IMR-90 (cell line): Measurements from ENCODE around the gene GADL1. TPM values are rescaled to one million over a fixed set of nuclear protein-coding genes. Genes with fewer than 3 reads are reported as not detected.

Experiments used
- ATAC-seq: fragments of 200-7000 bp; cut with Tn5 transposase; 2 replicates; pipeline ENCODE4 v1.9.1; 2020; ENCODE audit warnings: low read depth, mild to moderate bottlenecking, moderate library complexity
- BruUV-seq: library from RNA; stranded (reverse); fragments of 400-500 nt; replicated peaks from 2 replicates; lab custom pipeline; 2021; lab: Mats Ljungman, UMichigan
- CTCF ChIA-PET: fragments of 300-600 bp; formaldehyde crosslinking; extraction: SDS; loops from one replicate; lab custom pipeline; 2021; ENCODE audit warnings: antibody characterized with exemption; lab: Yijun Ruan, JAX
- POLR2A ChIA-PET: fragments of 300-600 bp; sonication (Branson Sonifier 250); formaldehyde crosslinking; loops from one replicate; lab custom pipeline; 2022; ENCODE audit warnings: antibody characterized with exemption; ENCODE audit not compliant: unreplicated experiment; lab: Charles Lee
- DNase-seq: peaks from one replicate; pipeline ENCODE4 v3.0.0; 2013
- H2AFZ ChIP-seq: replicated peaks from 2 replicates; pipeline ENCODE3; 2013; ENCODE audit warnings: low read length, mild to moderate bottlenecking; ENCODE audit not compliant: poor library complexity
- H2AK5ac ChIP-seq: 2 replicates; pipeline ENCODE4 v1.6.1; 2013; ENCODE audit warnings: low read depth, low read length, inconsistent platforms
- H2AK9ac ChIP-seq: replicated peaks from 2 replicates; pipeline ENCODE3; 2013; ENCODE audit warnings: mild to moderate bottlenecking, low read depth, low read length, moderate library complexity; ENCODE audit not compliant: poor library complexity
- H2BK120ac ChIP-seq: 2 replicates; pipeline ENCODE4 v1.6.1; 2013; ENCODE audit warnings: low read depth, low read length, inconsistent platforms
- H2BK15ac ChIP-seq: 3 replicates; pipeline ENCODE4 v1.6.1; 2013; ENCODE audit warnings: low read depth, low read length, inconsistent platforms
- H2BK20ac ChIP-seq: 2 replicates; pipeline ENCODE4 v1.6.1; 2013; ENCODE audit warnings: low read depth, mild to moderate bottlenecking, inconsistent platforms, low read length, moderate library complexity
- H2BK5ac ChIP-seq: 2 replicates; pipeline ENCODE4 v1.6.1; 2013; ENCODE audit warnings: mild to moderate bottlenecking, low read depth, low read length, inconsistent platforms; ENCODE audit not compliant: poor library complexity, severe bottlenecking
- H3K14ac ChIP-seq: replicated peaks from 2 replicates; pipeline ENCODE4 v1.6.1; 2013; ENCODE audit warnings: low read depth, low read length, inconsistent platforms
- H3K18ac ChIP-seq: 2 replicates; pipeline ENCODE4 v1.6.1; 2013; ENCODE audit warnings: low read depth, low read length, control low read depth
- H3K23ac ChIP-seq: 2 replicates; pipeline ENCODE4 v1.6.1; 2013; ENCODE audit warnings: low read depth, low read length, inconsistent platforms
- H3K27ac ChIP-seq: 2 replicates; pipeline ENCODE4 v1.5.1; 2013; ENCODE audit warnings: mild to moderate bottlenecking, control low read depth, low read length; ENCODE audit not compliant: insufficient read depth
- H3K27me3 ChIP-seq: 2 replicates; pipeline ENCODE4 v1.6.1; 2013; ENCODE audit warnings: low read length; ENCODE audit not compliant: control insufficient read depth, insufficient read depth
- H3K36me3 ChIP-seq: 2 replicates; pipeline ENCODE4 v1.6.1; 2013; ENCODE audit warnings: low read length, mixed read lengths; ENCODE audit not compliant: control insufficient read depth, insufficient read depth
- H3K4ac ChIP-seq: 2 replicates; pipeline ENCODE4 v1.6.1; 2013; ENCODE audit warnings: low read depth, low read length, inconsistent platforms
- H3K4me1 ChIP-seq: 2 replicates; pipeline ENCODE4 v1.6.1; 2013; ENCODE audit warnings: low read length, mixed read lengths; ENCODE audit not compliant: control insufficient read depth, insufficient read depth
- H3K4me2 ChIP-seq: 2 replicates; pipeline ENCODE4 v1.6.1; 2013; ENCODE audit warnings: low read depth, mild to moderate bottlenecking, control low read depth, low read length, moderate library complexity
- H3K4me3 ChIP-seq: 2 replicates; pipeline ENCODE4 v1.5.1; 2013; ENCODE audit warnings: low read depth, mild to moderate bottlenecking, control low read depth, low read length, moderate library complexity; ENCODE audit not compliant: insufficient read depth
- H3K56ac ChIP-seq: 2 replicates; pipeline ENCODE4 v1.6.1; 2013; ENCODE audit warnings: low read length, inconsistent platforms; ENCODE audit not compliant: insufficient read depth; ENCODE audit errors: extremely low read depth
- H3K79me1 ChIP-seq, 2 experiments: 2 replicates each; pipeline ENCODE4 v1.6.1; 2013; ENCODE audit warnings: low read length in 2 of 2, inconsistent platforms in 1 of 2, low read depth in 1 of 2
- H3K9ac ChIP-seq: 2 replicates; pipeline ENCODE4 v1.6.1; 2013; ENCODE audit warnings: low read depth, low read length, control low read depth
- H3K9me1 ChIP-seq: 2 replicates; pipeline ENCODE4 v1.6.1; 2013; ENCODE audit warnings: low read length, inconsistent platforms; ENCODE audit not compliant: insufficient read depth
- H3K9me3 ChIP-seq: 2 replicates; pipeline ENCODE4 v1.6.1; 2013; ENCODE audit warnings: low read length; ENCODE audit not compliant: control insufficient read depth, insufficient read depth
- H4K20me1 ChIP-seq: 2 replicates; pipeline ENCODE4 v1.6.1; 2013; ENCODE audit warnings: low read length, inconsistent platforms; ENCODE audit not compliant: insufficient read depth
- H4K5ac ChIP-seq: 2 replicates; pipeline ENCODE4 v1.6.1; 2013; ENCODE audit warnings: mild to moderate bottlenecking, low read depth, low read length, control low read depth
- H4K8ac ChIP-seq, 2 experiments: 2 replicates each; pipeline ENCODE4 v1.6.1; 2013; ENCODE audit warnings: low read depth in 2 of 2, low read length in 2 of 2, control low read depth in 1 of 2, inconsistent platforms in 1 of 2
- H4K91ac ChIP-seq: 2 replicates; pipeline ENCODE4 v1.6.1; 2013; ENCODE audit warnings: low read depth, low read length, inconsistent platforms; ENCODE audit not compliant: insufficient read depth
- FOS ChIP-seq: fragments of 150-350 bp; IDR thresholded peaks from 2 replicates; pipeline ENCODE4 v1.6.1; 2016; ENCODE audit warnings: low read depth, low read length
- MAZ ChIP-seq: IDR thresholded peaks from 2 replicates; pipeline ENCODE4 v1.6.1; 2012; ENCODE audit warnings: low read depth, mild to moderate bottlenecking, low read length, improper control_type of control experiment, moderate library complexity, borderline replicate concordance
- POLR2A ChIP-seq: IDR thresholded peaks from 2 replicates; pipeline ENCODE4 v1.6.1; 2012; ENCODE audit warnings: mild to moderate bottlenecking, low read depth, low read length
- WGBS, 2 experiments: methylation state at CpG; one replicate each; pipeline versions ENCODE4 v1.1.5 to v1.1.7; 2013; ENCODE audit warnings: missing lambda C conversion rate in 2 of 2; ENCODE audit not compliant: insufficient read length in 1 of 2; ENCODE audit errors: extremely low coverage in 2 of 2; 5-methylcytosine and 5-hydroxymethylcytosine counted together
- dilution Hi-C: fragments of 300-500 bp; cut with HindIII; formaldehyde crosslinking; loops from one replicate; pipeline ENCODE4 v1.14.3; 2018; ENCODE audit warnings: low sequenced_read_pairs; ENCODE audit not compliant: unreplicated experiment
- in situ Hi-C: fragments of 300-500 bp; cut with MboI; formaldehyde crosslinking; loops from 3 replicates; pipeline ENCODE4 v1.14.3; 2019; ENCODE audit warnings: low sequenced_read_pairs, inconsistent platforms, mixed read lengths
- intact Hi-C: fragments of 100-400 bp; cut with micrococcal nuclease; formaldehyde crosslinking; loops from 2 replicates; pipeline ENCODE4 v1.10.0; 2022
- polyA plus RNA-seq, 3 experiments: library from polyadenylated mRNA; depleted of rRNA; stranded (reverse); fragments of >200 nt; gene quantifications; 2 replicates each; pipeline ENCODE4 v1.2.3, GENCODE V29; 2012; ENCODE audit warnings: low replicate concordance in 1 of 3
- total RNA-seq: library from RNA; depleted of rRNA; stranded (reverse); fragments of >200 nt; gene quantifications from 2 replicates; pipeline ENCODE4 v1.2.3, GENCODE V29; 2012

GADL1 gene
- total and polyA plus RNA-seq, 2 of the 4 experiments (the other 2 are of a cell fraction) = not detected

GRCh38 chr3:30776186-30776815, 118.2 kb downstream of the GADL1 start:
- H2AFZ ChIP-seq = no peak overlapping the region
- H3K9me1 ChIP-seq = no peaks in the 10 kb centered on the region; the same call in 1 of the 2 replicates
- H3K79me1 ChIP-seq = no peaks in the 10 kb centered on the region
- no peak overlapping the region for H3K56ac ChIP-seq
- no peaks in the 10 kb centered on the region for H3K9me3 ChIP-seq
- POLR2A ChIA-PET = no interaction called here
- no peak overlapping the region for H2AK5ac ChIP-seq
- no TSS peak for BruUV-seq
- H2BK20ac ChIP-seq = no peak overlapping the region
- TF ChIP-seq MAZ (no peak), POLR2A (no peak), FOS (no peak)
- no peak overlapping the region for H2BK120ac ChIP-seq
- dilution Hi-C loops = no loop called here
- no peak overlapping the region for H3K14ac ChIP-seq
- H3K9ac ChIP-seq = no peak overlapping the region
- H2BK5ac ChIP-seq = no peak overlapping the region
- H3K4ac ChIP-seq = no peak overlapping the region
- no peak overlapping the region for H4K91ac ChIP-seq
- no peak overlapping the region for H3K27ac ChIP-seq
- H4K5ac ChIP-seq = no peak overlapping the region
- CTCF ChIA-PET = no interaction called here
- DNase-seq (no peak), ATAC-seq (no peak)
- 44% methylated on average over 1 of the region's 3 CpGs; no CpG with 5 or more reads in 1 of the 2 experiments for WGBS, 2 experiments
- H3K4me3 ChIP-seq = no peak overlapping the region
- no peak overlapping the region for H2BK15ac ChIP-seq
- no peak overlapping the region for H3K23ac ChIP-seq
- intact Hi-C loops = loop anchor here (5.0 kb wide), 1 partner anchor 986 kb away; no protein-coding TSS in a partner anchor
- H2AK9ac ChIP-seq = no peak overlapping the region
- in situ Hi-C loops = loop anchor here (25.0 kb wide), 1 partner anchor 986 kb away; no protein-coding TSS in a partner anchor
- H3K18ac ChIP-seq = no peak overlapping the region
- no peaks in the 10 kb centered on the region for H3K4me1 ChIP-seq
- H3K36me3 ChIP-seq = no peaks in the 10 kb centered on the region
- H3K4me2 ChIP-seq = no peak overlapping the region
- no peaks in the 10 kb centered on the region for H4K20me1 ChIP-seq
- H4K8ac ChIP-seq = no peak overlapping the region
- peaks cover 4% of the 10 kb centered on the region for H3K27me3 ChIP-seq
